Left renal cortex interstitium (tissue), 4 donors: ENCODE data around the gene NAV3. TPM values are rescaled to one million over a fixed set of nuclear protein-coding genes. Genes with fewer than 3 reads are reported as not detected.

Experiments used
- DNase-seq, 4 donors: peaks; one replicate each; pipeline ENCODE4 v3.0.0-alpha.2; 2013; ENCODE audit warnings: low read depth in 4 of 4, low spot score in 2 of 4, missing footprints in 1 of 4
- polyA plus RNA-seq, 4 donors: library from polyadenylated mRNA; unstranded; fragments of 120-200 nt; gene quantifications; one replicate each; pipeline ENCODE4 v1.2.1, GENCODE V29; 2013; ENCODE audit not compliant: insufficient read length in 4 of 4

NAV3 gene
- polyA plus RNA-seq, 4 donors = 7.3 to 10.5 (median 8.8) TPM

- DNase-seq = no peak
These were observed 93.2 kb downstream of the NAV3 start for GRCh38 chr12:77923882-77924281.

- no peak for DNase-seq
These were observed 94.0 kb downstream of the NAV3 start for GRCh38 chr12:77924703-77925102.

DNA sequence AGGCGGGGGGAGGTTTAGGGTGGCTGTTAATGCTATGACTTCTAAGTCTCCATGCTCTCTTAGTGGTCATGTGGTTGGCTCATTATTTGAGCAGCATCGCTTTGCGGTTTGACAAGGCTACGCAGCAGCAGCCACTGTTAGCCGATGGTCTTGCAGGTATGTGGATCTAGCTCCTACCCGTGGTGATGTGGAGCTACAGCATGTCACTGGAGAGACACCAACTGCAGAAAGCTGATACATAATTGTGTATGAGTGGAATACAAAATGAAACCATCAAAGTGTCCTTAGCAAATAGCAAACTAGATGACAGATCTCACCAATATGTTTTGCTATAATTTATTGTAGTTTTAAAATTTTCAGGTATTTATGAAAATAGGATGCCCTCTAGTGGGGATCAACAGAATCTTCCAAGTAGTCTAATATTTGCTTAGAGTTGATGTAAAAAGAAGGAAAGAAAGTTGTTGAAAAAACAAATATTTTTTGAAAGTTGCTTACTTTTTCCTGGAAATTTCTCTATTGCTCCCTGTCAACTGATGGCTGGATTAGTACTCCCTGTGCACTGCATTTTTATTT, 94.9 kb downstream of the NAV3 start:
- DNase-seq = peak; percentile 51 to 67 (median 61)

GRCh38 chr12:77928078-77928477, 97.4 kb downstream of the NAV3 start:
- no peak for DNase-seq

GRCh38 chr12:77932216-77932615, 101.5 kb downstream of the NAV3 start:
- DNase-seq = no peak

DNA sequence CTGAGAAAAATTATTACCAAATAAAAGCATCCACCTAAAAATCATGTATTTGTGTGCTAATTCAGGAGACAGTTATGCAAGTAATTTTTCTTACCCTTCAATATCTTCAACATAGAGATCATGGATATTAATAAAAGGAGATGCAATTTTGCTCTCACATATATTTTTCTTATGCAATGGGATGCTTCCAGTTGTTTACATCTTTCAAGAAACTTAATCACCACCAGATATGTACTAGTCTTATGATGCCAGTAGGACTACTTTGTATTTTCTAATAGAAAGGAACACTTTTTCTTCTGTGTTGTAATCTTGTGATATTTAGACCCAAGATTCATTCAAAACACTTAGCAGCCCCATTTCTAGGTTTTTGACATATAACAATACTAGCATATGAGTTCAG, 107.6 kb downstream of the NAV3 start:
- no peak for DNase-seq

GRCh38 chr12:77940011-77940423, 109.3 kb downstream of the NAV3 start:
- DNase-seq = no peak

GRCh38 chr12:77940567-77940966, 109.9 kb downstream of the NAV3 start:
- no peak for DNase-seq

DNA sequence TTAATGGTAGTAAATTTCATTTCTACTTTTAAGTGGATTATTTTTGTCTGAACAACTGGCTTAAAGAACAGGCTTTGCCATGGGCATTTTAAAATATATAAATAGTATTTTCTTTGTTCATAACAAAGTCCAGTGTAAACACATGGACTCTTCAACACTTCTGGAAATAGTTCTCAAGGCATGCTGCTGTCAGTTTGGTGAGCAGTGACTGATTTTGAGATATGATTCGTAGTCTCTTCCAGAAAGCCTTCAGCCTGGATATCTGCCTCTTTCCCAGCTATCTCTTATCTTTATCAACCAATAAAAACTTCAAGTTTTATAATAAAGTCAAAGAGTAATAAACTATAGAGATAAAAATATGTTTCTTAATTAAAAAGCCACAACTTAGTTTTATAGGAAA, 110.7 kb downstream of the NAV3 start:
- no peak for DNase-seq

GRCh38 chr12:77943466-77943865, 112.8 kb downstream of the NAV3 start:
- DNase-seq = no peak

DNA sequence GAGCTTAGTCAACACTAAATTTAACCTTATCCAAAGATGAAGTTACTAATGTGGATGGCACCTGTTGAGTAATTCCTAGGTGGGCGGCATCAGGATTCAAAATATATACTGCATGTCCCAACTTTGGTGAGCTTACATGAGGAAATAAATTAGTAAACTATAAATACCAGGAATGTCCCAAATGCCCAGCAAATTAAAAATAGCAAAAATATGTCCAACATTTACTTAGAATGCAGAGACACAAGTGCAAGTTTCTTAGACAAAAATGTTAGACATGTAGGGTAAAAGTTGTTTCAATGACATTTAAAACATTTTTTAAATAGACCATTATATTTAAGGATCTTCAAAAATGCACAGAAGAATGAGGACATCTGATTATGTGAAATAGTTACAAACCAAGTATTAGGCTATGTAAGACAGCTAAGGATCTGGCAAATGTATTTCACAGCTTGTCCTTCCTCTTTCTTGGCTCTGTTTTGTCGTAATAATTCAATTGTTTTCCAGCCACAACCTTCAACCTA, 115.9 kb downstream of the NAV3 start:
- no peak for DNase-seq

- DNase-seq = no peak
These were observed 116.6 kb downstream of the NAV3 start for GRCh38 chr12:77947330-77947729.

- DNase-seq = no peak
These were observed 117.1 kb downstream of the NAV3 start for GRCh38 chr12:77947746-77948145.

DNA sequence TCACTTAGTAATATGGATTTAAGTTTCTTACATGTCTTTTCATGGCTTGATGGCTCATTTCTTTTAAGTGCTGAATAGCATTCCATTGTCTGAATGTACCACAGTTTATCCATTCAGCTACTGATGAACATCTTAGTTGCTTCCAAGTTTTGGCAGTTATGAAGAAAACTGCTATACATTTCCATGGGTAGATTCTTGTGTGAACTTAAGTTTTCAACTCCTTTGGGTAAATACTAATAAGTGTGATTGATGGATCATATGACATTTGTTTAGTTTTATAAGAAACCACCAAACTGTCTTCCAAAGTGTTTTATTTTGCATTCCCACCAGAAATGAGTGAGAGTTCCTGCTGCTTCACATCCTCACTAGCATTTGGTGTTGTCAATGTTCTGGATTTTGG, 119.2 kb downstream of the NAV3 start:
- no peak for DNase-seq

GRCh38 chr12:77953528-77954205, 123.0 kb downstream of the NAV3 start:
- DNase-seq = no peak

DNA sequence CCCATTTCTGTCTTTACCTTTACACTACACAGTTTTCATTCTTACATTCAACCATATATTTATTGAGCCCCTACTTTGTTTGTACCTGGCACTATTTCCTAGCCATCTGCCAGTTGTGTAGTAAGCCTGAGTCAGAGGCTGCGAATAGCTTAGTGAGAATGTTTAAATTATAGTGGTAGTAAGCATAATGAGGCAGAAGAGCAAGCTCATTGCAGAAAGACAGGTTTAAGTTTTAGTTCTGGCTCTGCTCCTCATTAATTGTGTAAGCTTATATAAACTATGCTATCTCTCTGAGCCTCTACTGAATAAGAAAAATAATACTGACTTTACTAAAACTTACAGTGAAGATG, 123.5 kb downstream of the NAV3 start:
- no peak for DNase-seq

DNA sequence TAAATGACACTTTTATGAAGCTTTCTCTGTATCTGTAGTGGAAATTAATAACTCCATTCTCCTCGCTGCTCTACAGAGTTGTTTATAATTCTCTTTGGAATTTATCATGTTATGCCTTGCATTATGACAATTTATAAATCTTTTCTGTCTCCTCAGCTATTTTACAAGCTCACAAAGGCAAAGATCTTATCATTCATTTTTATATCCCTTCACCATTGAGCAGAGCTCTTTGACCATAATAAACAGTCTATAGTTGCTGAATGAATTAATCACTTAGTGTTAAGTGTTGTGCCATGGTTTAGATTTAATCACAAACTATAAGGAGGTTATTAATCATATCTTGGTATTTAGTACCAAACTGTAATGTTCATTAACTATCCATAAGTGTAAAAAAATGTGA, 126.4 kb downstream of the NAV3 start:
- no peak for DNase-seq

- no peak for DNase-seq
These were observed 133.0 kb downstream of the NAV3 start for GRCh38 chr12:77963576-77964178.

DNA sequence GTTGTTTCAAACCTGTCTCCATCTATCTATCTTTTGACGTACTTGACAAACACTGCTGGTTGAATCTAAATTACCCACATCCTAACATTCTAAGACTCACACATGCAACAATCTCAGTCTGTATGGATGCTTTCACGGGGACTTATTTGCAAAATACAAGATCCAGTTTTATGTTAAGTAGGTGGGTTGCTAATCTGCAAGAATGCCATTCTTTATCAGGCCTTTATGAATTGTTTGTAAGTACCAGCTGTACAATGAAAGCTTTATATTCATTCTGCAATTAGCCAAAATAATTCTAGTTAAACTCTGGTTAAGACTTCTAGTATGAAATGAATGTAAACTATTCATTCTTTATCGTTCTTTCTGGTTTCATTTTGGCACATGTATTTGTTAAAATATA, 135.1 kb downstream of the NAV3 start:
- DNase-seq = no peak

- no peak for DNase-seq
These were observed 137.3 kb downstream of the NAV3 start for GRCh38 chr12:77968021-77968420.

DNA sequence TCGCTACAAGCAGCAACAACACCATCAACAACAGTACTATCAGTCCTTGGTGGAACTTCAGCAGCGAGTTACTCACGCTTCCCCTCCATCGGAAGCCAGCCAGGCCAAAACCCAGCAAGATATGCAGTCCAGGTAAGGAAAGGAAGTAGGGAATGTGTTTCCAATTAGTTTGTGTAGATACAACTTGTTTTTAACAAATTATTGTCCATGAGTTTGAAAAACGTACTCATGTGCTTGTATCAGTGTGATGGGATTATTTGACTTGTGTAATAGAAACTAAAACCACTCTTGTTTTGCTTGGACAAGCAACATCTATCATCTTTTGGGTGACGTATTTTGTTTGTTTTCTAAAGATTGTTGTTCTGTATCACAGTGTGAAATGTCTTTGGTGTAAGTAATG, 137.9 kb downstream of the NAV3 start:
- no peak for DNase-seq

DNA sequence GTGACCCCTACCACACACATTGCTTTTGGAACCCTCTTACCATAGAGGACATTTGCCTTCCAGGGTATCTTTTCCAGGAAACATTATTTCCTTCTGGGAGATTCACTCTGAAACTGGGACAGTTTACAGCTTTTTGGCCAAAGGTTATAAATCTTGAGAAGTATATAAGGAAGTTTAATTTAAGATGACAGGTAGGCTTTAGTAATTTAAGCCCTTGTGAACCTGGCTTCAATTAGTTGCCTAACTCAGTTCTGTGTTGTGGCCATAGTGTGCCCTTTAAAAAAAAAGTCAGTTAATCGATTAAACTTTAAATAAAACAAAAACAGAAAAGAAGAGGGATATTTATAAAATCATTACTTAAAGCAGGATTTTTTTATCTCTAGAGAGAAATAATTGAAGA, 142.9 kb downstream of the NAV3 start:
- no peak for DNase-seq
